ENCODE measurements around the gene LSAMP. TPM values are rescaled to one million over a fixed set of nuclear protein-coding genes. Genes with fewer than 3 reads are reported as not detected.
"Not testable (repeated sequence)": the region's sequence is repeated elsewhere in the genome, so short reads cannot be mapped to it uniquely, and the experiment has no call there.

Gene LSAMP
- total RNA-seq, 1 experiment from 2014 or later, result 0.21 TPM

GRCh38 chr3:116118475-116119169, 326.7 kb downstream of the LSAMP start:
- DNase-seq (ENCODE audit: low read depth), result no peak

- no peak for DNase-seq (ENCODE audit: low read depth)
Observed at GRCh38 chr3:116114586-116114985, 330.7 kb downstream of the LSAMP start.

- no peak for DNase-seq (ENCODE audit: low read depth)
Observed at GRCh38 chr3:116112696-116113095, 332.6 kb downstream of the LSAMP start.

GRCh38 chr3:116111765-116112164, 333.5 kb downstream of the LSAMP start:
- no peak for DNase-seq (ENCODE audit: low read depth)

- no peak for DNase-seq (ENCODE audit: low read depth)
Observed at GRCh38 chr3:116103868-116104530, 341.3 kb downstream of the LSAMP start.

- DNase-seq (ENCODE audit: low read depth), result no peak
Observed at GRCh38 chr3:116102037-116102436, 343.2 kb downstream of the LSAMP start.

GRCh38 chr3:116097226-116097625, 348.1 kb downstream of the LSAMP start:
- no peak for DNase-seq (ENCODE audit: low read depth)

GRCh38 chr3:116096631-116097030, 348.7 kb downstream of the LSAMP start:
- no peak for DNase-seq (ENCODE audit: low read depth)

GRCh38 chr3:116093374-116093773, 351.9 kb downstream of the LSAMP start:
- DNase-seq (ENCODE audit: low read depth), result no peak

- DNase-seq (ENCODE audit: low read depth), result no peak
Observed at GRCh38 chr3:116087426-116087825, 357.9 kb downstream of the LSAMP start.

- no peak for DNase-seq (ENCODE audit: low read depth)
Observed at GRCh38 chr3:116084999-116085791, 360.1 kb downstream of the LSAMP start.

GRCh38 chr3:116083683-116084082, 361.6 kb downstream of the LSAMP start:
- DNase-seq (ENCODE audit: low read depth), result peak; percentile 75

- DNase-seq (ENCODE audit: low read depth), result no peak
Observed at GRCh38 chr3:116078561-116078960, 366.7 kb downstream of the LSAMP start.

GRCh38 chr3:116077557-116077956, 367.7 kb downstream of the LSAMP start:
- DNase-seq (ENCODE audit: low read depth), result no peak

- DNase-seq (ENCODE audit: low read depth), result no peak
Observed at GRCh38 chr3:116077059-116077458, 368.2 kb downstream of the LSAMP start.

GRCh38 chr3:116070516-116071278, 374.6 kb downstream of the LSAMP start:
- DNase-seq (ENCODE audit: low read depth), result not testable (repeated sequence)

GRCh38 chr3:116070061-116070460, 375.2 kb downstream of the LSAMP start:
- no peak for DNase-seq (ENCODE audit: low read depth)

- no peak for DNase-seq (ENCODE audit: low read depth)
Observed at GRCh38 chr3:116069024-116069423, 376.3 kb downstream of the LSAMP start.

GRCh38 chr3:116067326-116067725, 378.0 kb downstream of the LSAMP start:
- DNase-seq (ENCODE audit: low read depth), result no peak

GRCh38 chr3:116065501-116065900, 379.8 kb downstream of the LSAMP start:
- no peak for DNase-seq (ENCODE audit: low read depth)

GRCh38 chr3:116064646-116065045, 380.6 kb downstream of the LSAMP start:
- peak; percentile 49 for DNase-seq (ENCODE audit: low read depth)
